ENCODE results near the gene KLLN. TPM values are rescaled to one million over a fixed set of nuclear protein-coding genes. Genes with fewer than 3 reads are reported as not detected.

KLLN gene
- total RNA-seq, 1 experiment from 2014 or later = 1.4 TPM

DNA sequence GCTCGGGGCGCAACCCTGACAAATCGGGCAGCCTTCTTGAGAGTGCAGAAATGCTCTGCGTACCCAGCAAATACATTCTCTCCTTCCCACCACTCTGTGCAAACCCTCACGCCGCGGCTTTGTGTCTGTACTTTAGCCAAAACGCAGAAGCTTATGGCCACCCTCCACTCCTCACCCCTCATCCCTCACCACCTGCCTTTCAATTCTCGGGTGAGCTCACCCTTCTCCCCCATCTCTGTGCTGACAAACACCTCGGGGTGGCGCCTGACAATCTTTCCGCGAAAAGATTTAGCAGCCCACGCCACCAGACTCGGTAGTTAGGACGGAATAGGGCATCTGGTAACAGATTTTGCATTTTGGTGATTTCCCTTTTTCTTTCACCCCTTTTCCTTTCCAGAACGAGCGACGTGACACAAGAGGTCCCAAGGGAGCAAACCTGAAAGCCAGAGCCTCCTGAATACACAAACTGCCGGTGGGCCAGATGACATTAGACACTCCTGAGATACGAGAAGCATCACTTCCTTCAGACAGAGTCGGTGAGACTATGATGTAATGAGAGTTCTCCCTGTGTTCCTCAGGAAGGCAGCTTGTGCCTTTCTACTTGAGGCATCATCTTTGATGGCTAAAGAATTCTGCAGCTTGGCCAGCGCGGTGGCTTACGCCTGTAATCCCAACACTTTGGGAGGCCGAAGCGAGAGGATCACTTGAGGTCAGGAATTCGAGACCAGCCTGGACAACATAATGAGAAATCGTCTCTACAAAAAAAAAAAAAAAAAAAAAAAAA, 44.6 kb downstream of the KLLN start:
- peaks cover 43% of the 10 kb centered on the region for H3K79me2 ChIP-seq (ENCODE audit: insufficient read depth, low read length)
- H3K4me2 ChIP-seq (ENCODE audit: low read length) = peak overlapping the region; percentile 98
- no peaks in the 10 kb centered on the region for H3K27me3 ChIP-seq (ENCODE audit: insufficient read depth, low read length)
- peak overlapping the region; percentile 74 for H2AFZ ChIP-seq (ENCODE audit: low read depth, low read length, poor library complexity, severe bottlenecking)
- peak overlapping the region; percentile 83 to 85 for H3K4me3 ChIP-seq (replicated peaks in 1 of 2; ENCODE audit: low read depth in 1 of 2, low read length in 2 of 2)
- no peaks in the 10 kb centered on the region for H3K36me3 ChIP-seq (ENCODE audit: control insufficient read depth in 1 of 2, insufficient read depth in 2 of 2, low read length in 2 of 2)
- BruUV-seq (replicated peaks) = TSS peak; percentile 82
- H3K9me3 ChIP-seq (ENCODE audit: control insufficient read depth in 1 of 2, insufficient read depth in 1 of 2, low read depth in 1 of 2, low read length in 2 of 2) = no peaks in the 10 kb centered on the region
- ChIA-PET RAD21 (ENCODE audit: low non-redundant PET in 1 of 2, low total read pairs in 2 of 2, uncharacterized antibody in 2 of 2, unreplicated experiment in 2 of 2) (no interaction called here), POLR2A (interaction anchor here (0.6 to 1.7 kb wide), 5 partner anchors 9 to 566 kb away, joined by 3 to 6 read pairs (median 4); no protein-coding TSS in a partner anchor), CTCF (no interaction called here)
- H4K20me1 ChIP-seq (ENCODE audit: insufficient read depth) = peaks cover 18% of the 10 kb centered on the region; the same call in 1 of the 2 replicates
- H3K4me1 ChIP-seq (ENCODE audit: control insufficient read depth in 1 of 2, insufficient read depth in 2 of 2, low read length in 2 of 2) = peaks cover 7 to 22% of the 10 kb centered on the region in 2 experiments
- H3K9me2 ChIP-seq (ENCODE audit: insufficient read depth) = no peaks in the 10 kb centered on the region
- peak overlapping the region; percentile 93 for H3K9ac ChIP-seq (ENCODE audit: low read length)
- no peak for TF ChIP-seq TCF7L2 (IDR thresholded peaks at IDR 0.05; ENCODE audit: borderline replicate concordance, extremely low read depth, insufficient read depth, insufficient read length)
- 0 out of 6 replicates have a peak, but pooled peaks of 1 of the 3 experiments have one; percentile 6 for TF ChIP-seq CTCF (IDR thresholded peaks at IDR 0.05 in 2 of 3, conservative IDR thresholded peaks at IDR 0.05 in 1 of 3; ENCODE audit: borderline replicate concordance in 1 of 3, insufficient read depth in 1 of 3, low read depth in 2 of 3, low read length in 2 of 3)
- no peak for TF ChIP-seq JUND (IDR thresholded peaks at IDR 0.05)
- TF ChIP-seq RAD21 (IDR thresholded peaks at IDR 0.05; ENCODE audit: low read depth) = peak; percentile 5; the same call in 1 of the 2 replicates
- intact Hi-C loops (cut with micrococcal nuclease) = loop anchor here (2.0 kb wide), 1 partner anchor 44 kb away; the partner anchor contains the start of genes KLLN and PTEN
- peak overlapping the region; percentile 86 for H3K27ac ChIP-seq (ENCODE audit: low read depth, low read length)
- ATAC-seq = peak; percentile 51
- no peak for DNase-seq (ENCODE audit: low read depth, low spot score)

All from HCT116 (cell line).